Esophagus muscularis mucosa (tissue), 4 donors: ENCODE results near the gene ALG6.

ENCODE experiments used
- EP300 ChIP-seq: sonication (generic); formaldehyde crosslinking; IDR thresholded peaks from one replicate; pipeline ENCODE4 v1.6.1; 2017; ENCODE audit warnings: antibody characterized with exemption
- POLR2A ChIP-seq: fragments of 450-650 bp; IDR thresholded peaks from one replicate; pipeline ENCODE4 v1.6.1; 2017; ENCODE audit warnings: antibody characterized with exemption, moderate library complexity, mild to moderate bottlenecking, low read depth
- TF ChIP-seq, protein P1 (sequence below), 3 experiments: fragments of 200-600 bp in 2 of 3; fragments of 450-650 bp in 1 of 3; sonication (generic) in 2 of 3; IDR thresholded peaks; one replicate each; pipeline ENCODE4 v1.5.1; 2017 to 2019; ENCODE audit warnings: antibody characterized with exemption in 3 of 3, mild to moderate bottlenecking in 2 of 3, moderate library complexity in 1 of 3

DNA sequence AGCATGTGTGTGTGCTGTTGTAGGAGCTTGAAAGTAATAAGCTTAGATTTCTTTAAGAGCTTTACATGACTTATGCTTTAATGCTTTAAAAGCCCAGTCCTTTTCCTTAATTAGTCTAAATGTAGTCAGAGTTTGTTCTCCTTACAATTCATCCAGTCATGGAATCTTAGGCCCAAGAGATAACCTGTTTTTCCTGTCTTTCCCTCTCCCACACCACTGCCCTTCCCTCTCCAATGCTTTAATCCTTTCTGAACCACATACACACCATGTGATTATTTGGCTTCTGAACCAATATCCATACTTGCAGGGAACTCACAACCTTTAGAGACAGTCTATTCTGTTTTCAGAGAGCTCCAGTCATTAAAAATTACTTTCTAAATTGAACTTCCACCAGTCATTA lies 37.6 kb downstream of the ALG6 start:
- TF ChIP-seq EP300 (no peak), POLR2A (no peak)
- TF ChIP-seq, protein P1, sequence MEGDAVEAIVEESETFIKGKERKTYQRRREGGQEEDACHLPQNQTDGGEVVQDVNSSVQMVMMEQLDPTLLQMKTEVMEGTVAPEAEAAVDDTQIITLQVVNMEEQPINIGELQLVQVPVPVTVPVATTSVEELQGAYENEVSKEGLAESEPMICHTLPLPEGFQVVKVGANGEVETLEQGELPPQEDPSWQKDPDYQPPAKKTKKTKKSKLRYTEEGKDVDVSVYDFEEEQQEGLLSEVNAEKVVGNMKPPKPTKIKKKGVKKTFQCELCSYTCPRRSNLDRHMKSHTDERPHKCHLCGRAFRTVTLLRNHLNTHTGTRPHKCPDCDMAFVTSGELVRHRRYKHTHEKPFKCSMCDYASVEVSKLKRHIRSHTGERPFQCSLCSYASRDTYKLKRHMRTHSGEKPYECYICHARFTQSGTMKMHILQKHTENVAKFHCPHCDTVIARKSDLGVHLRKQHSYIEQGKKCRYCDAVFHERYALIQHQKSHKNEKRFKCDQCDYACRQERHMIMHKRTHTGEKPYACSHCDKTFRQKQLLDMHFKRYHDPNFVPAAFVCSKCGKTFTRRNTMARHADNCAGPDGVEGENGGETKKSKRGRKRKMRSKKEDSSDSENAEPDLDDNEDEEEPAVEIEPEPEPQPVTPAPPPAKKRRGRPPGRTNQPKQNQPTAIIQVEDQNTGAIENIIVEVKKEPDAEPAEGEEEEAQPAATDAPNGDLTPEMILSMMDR (IDR thresholded peaks at IDR 0.05): no peak
